ENCODE results near the gene ERBB4. TPM values are rescaled to one million over a fixed set of nuclear protein-coding genes. Genes with fewer than 3 reads are reported as not detected.

Gene ERBB4
- total RNA-seq, 5 donors from 2014 or later (not counting 1 experiment from before 2014, with no cell fraction given): 0.03 to 0.06 TPM; not detected in 3

DNA sequence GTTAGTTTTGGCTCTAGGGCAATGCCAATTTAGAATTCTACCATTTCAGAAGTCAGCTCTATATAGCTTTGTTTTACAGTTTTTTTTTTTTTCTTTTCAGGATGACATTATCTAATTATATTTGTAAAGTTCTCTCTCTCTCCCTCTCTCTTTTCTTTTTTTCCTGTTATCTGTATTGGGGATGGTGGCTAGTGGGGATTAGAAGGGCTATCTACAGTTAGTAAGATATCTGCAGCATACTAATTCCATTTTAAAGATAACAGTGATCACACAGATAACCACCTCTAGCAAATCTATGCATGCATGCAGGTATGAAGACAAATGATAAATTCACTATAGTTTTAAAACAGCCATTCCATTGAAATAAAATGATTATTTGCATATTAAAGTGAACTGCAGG is 438.9 kb downstream of the ERBB4 start:
- no peak overlapping the region for H3K4me3 ChIP-seq (ENCODE audit: control insufficient read depth in 1 of 2, extremely low read depth in 1 of 2, low read length in 1 of 2)
- Mint-ChIP-seq H3K27ac (no peak overlapping the region), H3K27me3 (no peaks in the 10 kb centered on the region), H3K4me1 (no peaks in the 10 kb centered on the region), H3K9me3 (peaks cover 0 to 7% (median 6%) of the 10 kb centered on the region in 3 donors), H3K36me3 (no peaks in the 10 kb centered on the region), H3K4me3 (no peak overlapping the region)
- H3K9me3 ChIP-seq: no peaks in the 10 kb centered on the region
- DNase-seq (no peak), ATAC-seq (replicated peaks in 1 of 4) (no peak)
- CTCF ChIA-PET: no interaction called here
- H3K36me3 ChIP-seq (ENCODE audit: control insufficient read depth in 2 of 2, extremely low read depth in 1 of 2, insufficient read depth in 1 of 2, low read length in 1 of 2): no peaks in the 10 kb centered on the region
- no peaks in the 10 kb centered on the region for H3K4me1 ChIP-seq (ENCODE audit: control insufficient read depth in 1 of 2, extremely low read depth in 1 of 2, insufficient read depth in 2 of 2, low read length in 2 of 2)
- POLR2A ChIA-PET: no interaction called here
- H3K27me3 ChIP-seq (replicated peaks in 1 of 2; ENCODE audit: control insufficient read depth in 2 of 2, extremely low read depth in 1 of 2, insufficient read depth in 2 of 2, low read length in 1 of 2): no peaks in the 10 kb centered on the region
- no peak overlapping the region for H3K27ac ChIP-seq (ENCODE audit: low read length)

DNA sequence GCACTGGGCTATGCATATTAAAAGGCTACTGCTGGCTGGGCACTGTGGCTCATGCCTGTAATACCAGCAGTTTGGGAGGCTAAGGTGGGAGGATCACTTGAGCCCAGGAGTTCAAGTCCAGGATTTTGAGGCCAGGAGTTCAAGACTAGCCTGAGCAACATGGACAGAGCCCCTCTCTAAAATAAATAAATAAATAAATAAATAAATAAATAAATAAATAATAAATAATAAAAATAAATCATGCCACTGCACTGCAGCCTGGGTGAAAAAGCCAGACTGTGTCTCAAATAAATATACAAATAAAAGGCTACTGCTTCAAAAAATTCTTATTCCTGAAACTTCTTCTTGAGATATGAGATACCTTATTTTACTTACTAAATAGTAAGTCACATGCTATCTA is 439.6 kb downstream of the ERBB4 start:
- Mint-ChIP-seq H3K27ac (no peak overlapping the region), H3K4me1 (no peaks in the 10 kb centered on the region), H3K4me3 (no peak overlapping the region), H3K9me3 (peaks cover 0 to 7% (median 6%) of the 10 kb centered on the region in 3 donors), H3K36me3 (no peaks in the 10 kb centered on the region), H3K27me3 (no peaks in the 10 kb centered on the region)
- no peak overlapping the region for H3K27ac ChIP-seq (ENCODE audit: low read length)
- H3K27me3 ChIP-seq (replicated peaks in 1 of 2; ENCODE audit: control insufficient read depth in 2 of 2, extremely low read depth in 1 of 2, insufficient read depth in 2 of 2, low read length in 1 of 2): no peaks in the 10 kb centered on the region
- CTCF ChIA-PET: no interaction called here
- H3K4me3 ChIP-seq (ENCODE audit: control insufficient read depth in 1 of 2, extremely low read depth in 1 of 2, low read length in 1 of 2): no peak overlapping the region
- no peak for DNase-seq
- no peaks in the 10 kb centered on the region for H3K4me1 ChIP-seq (ENCODE audit: control insufficient read depth in 1 of 2, extremely low read depth in 1 of 2, insufficient read depth in 2 of 2, low read length in 2 of 2)
- no peaks in the 10 kb centered on the region for H3K36me3 ChIP-seq (ENCODE audit: control insufficient read depth in 2 of 2, extremely low read depth in 1 of 2, insufficient read depth in 1 of 2, low read length in 1 of 2)
- no peak for ATAC-seq (replicated peaks in 1 of 4)
- H3K9me3 ChIP-seq: no peaks in the 10 kb centered on the region
- POLR2A ChIA-PET: no interaction called here

DNA sequence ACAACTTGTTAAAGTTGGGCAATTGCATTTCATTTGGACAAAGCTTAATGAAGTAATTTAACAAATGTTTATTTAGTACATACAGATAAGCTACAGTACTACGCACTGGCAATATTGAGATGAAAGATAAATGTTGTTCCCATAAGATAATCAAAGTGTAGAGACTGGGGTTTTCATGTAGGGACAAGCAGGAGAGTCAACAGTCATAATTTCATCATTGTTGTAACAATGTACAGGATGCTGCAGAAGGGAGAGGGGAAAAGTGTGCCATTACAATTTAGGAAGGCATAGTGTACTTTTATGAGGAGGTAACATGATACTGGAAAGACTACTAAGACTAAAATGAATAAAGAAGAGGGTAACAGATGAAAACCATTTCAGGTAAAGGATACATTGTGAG is 441.6 kb downstream of the ERBB4 start:
- Mint-ChIP-seq H3K27me3 (no peaks in the 10 kb centered on the region), H3K4me1 (no peaks in the 10 kb centered on the region), H3K4me3 (no peak overlapping the region), H3K9me3 (peaks cover 0 to 7% (median 6%) of the 10 kb centered on the region in 3 donors), H3K36me3 (no peaks in the 10 kb centered on the region), H3K27ac (no peak overlapping the region)
- no peaks in the 10 kb centered on the region for H3K36me3 ChIP-seq (ENCODE audit: control insufficient read depth in 2 of 2, extremely low read depth in 1 of 2, insufficient read depth in 1 of 2, low read length in 1 of 2)
- CTCF ChIA-PET: no interaction called here
- no peaks in the 10 kb centered on the region for H3K9me3 ChIP-seq
- DNase-seq (no peak), ATAC-seq (replicated peaks in 1 of 4) (no peak)
- H3K4me3 ChIP-seq (ENCODE audit: control insufficient read depth in 1 of 2, extremely low read depth in 1 of 2, low read length in 1 of 2): no peak overlapping the region
- H3K27me3 ChIP-seq (replicated peaks in 1 of 2; ENCODE audit: control insufficient read depth in 2 of 2, extremely low read depth in 1 of 2, insufficient read depth in 2 of 2, low read length in 1 of 2): no peaks in the 10 kb centered on the region
- no CpG with 5 or more reads among the region's 1 CpG for WGBS (ENCODE audit: insufficient coverage)
- no peak overlapping the region for H3K27ac ChIP-seq (ENCODE audit: low read length)
- H3K4me1 ChIP-seq (ENCODE audit: control insufficient read depth in 1 of 2, extremely low read depth in 1 of 2, insufficient read depth in 2 of 2, low read length in 2 of 2): no peaks in the 10 kb centered on the region
- POLR2A ChIA-PET: no interaction called here

DNA sequence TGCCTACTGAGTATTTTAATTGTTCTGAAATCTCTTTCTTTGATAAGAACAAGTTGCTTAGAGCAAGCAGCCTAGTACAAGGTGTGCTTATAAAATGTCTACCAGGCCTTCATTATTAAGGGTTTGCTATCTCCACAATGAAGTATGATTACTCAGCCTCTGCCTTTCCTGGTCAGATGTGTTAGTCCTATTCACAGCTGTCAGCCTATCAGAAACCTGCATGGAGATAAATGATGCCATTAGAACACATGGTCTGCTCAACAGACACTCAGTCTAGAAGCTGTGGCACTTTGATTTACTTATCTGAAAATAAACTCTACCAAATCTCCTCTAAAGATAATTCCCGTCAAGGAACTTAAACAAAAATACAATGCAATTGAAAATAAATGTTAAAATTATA is 448.7 kb downstream of the ERBB4 start:
- Mint-ChIP-seq H3K36me3 (no peaks in the 10 kb centered on the region), H3K27me3 (no peaks in the 10 kb centered on the region), H3K4me3 (no peak overlapping the region), H3K9me3 (peaks cover 3 to 9% (median 4%) of the 10 kb centered on the region in 3 donors), H3K4me1 (no peaks in the 10 kb centered on the region), H3K27ac (no peak overlapping the region)
- no peaks in the 10 kb centered on the region for H3K9me3 ChIP-seq
- no peaks in the 10 kb centered on the region for H3K36me3 ChIP-seq (ENCODE audit: control insufficient read depth in 2 of 2, extremely low read depth in 1 of 2, insufficient read depth in 1 of 2, low read length in 1 of 2)
- no CpG with 5 or more reads among the region's 1 CpG for WGBS (ENCODE audit: insufficient coverage)
- H3K4me3 ChIP-seq (ENCODE audit: control insufficient read depth in 1 of 2, extremely low read depth in 1 of 2, low read length in 1 of 2): no peak overlapping the region
- DNase-seq (no peak), ATAC-seq (replicated peaks in 1 of 4) (no peak)
- H3K27me3 ChIP-seq (replicated peaks in 1 of 2; ENCODE audit: control insufficient read depth in 2 of 2, extremely low read depth in 1 of 2, insufficient read depth in 2 of 2, low read length in 1 of 2): no peaks in the 10 kb centered on the region
- no peak overlapping the region for H3K27ac ChIP-seq (ENCODE audit: low read length)
- CTCF ChIA-PET: no interaction called here
- no peaks in the 10 kb centered on the region for H3K4me1 ChIP-seq (ENCODE audit: control insufficient read depth in 1 of 2, extremely low read depth in 1 of 2, insufficient read depth in 2 of 2, low read length in 2 of 2)
- POLR2A ChIA-PET: no interaction called here

DNA sequence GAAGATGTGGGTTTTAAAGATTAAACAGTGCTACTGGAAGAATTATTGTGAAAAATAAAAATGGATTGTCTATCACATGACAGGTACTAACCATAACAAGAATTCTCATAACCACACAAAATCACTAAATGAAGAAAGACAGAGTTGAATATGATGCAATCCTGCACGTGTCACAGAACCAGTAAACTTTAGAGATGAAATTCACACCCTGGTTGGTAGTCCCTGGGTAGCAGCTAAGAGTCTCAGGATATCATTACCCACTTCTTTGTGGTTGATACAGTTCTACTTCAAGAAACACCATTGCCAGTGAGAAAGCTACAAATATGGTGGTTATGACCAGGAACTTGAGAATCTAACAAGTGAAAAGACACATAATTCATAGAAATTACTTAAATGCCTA is 450.2 kb downstream of the ERBB4 start:
- POLR2A ChIA-PET: no interaction called here

DNA sequence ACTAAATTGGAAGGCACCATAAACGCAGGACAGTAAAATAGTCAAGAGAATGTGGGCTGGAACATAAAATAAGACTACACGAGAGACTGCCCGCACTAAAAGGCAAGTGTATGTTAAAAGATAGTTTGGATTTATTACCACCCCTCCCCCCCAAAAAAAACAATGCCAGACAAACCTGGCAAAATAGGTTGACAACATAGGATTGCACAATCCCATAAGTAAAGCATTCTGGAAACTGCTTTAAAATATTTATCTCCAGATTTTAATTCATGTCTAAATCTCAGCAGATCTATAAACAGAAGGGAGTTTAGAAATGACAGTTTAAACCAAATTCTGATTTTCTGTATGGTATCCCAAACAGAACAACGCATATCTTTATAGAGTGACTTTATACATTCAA is 455.1 kb downstream of the ERBB4 start:
- H3K36me3 Mint-ChIP-seq: no peaks in the 10 kb centered on the region
- no peaks in the 10 kb centered on the region for H3K4me1 Mint-ChIP-seq
- no peak overlapping the region for H3K4me3 Mint-ChIP-seq
- H3K9me3 Mint-ChIP-seq: peaks cover 3 to 16% (median 9%) of the 10 kb centered on the region in 3 donors
- Histone ChIP-seq H3K27me3 (replicated peaks in 1 of 2; ENCODE audit: control insufficient read depth in 2 of 2, extremely low read depth in 1 of 2, insufficient read depth in 2 of 2, low read length in 1 of 2) (no peaks in the 10 kb centered on the region), H3K4me3 (ENCODE audit: control insufficient read depth in 1 of 2, extremely low read depth in 1 of 2, low read length in 1 of 2) (no peak overlapping the region), H3K9me3 (no peaks in the 10 kb centered on the region), H3K4me1 (ENCODE audit: control insufficient read depth in 1 of 2, extremely low read depth in 1 of 2, insufficient read depth in 2 of 2, low read length in 2 of 2) (no peaks in the 10 kb centered on the region), H3K27ac (ENCODE audit: low read length) (no peak overlapping the region), H3K36me3 (ENCODE audit: control insufficient read depth in 2 of 2, extremely low read depth in 1 of 2, insufficient read depth in 1 of 2, low read length in 1 of 2) (no peaks in the 10 kb centered on the region)
- CTCF ChIA-PET: no interaction called here
- no CpG with 5 or more reads among the region's 4 CpGs for WGBS (ENCODE audit: insufficient coverage)
- no peak for DNase-seq
- H3K27ac Mint-ChIP-seq: no peak overlapping the region
- H3K27me3 Mint-ChIP-seq: no peaks in the 10 kb centered on the region
- no peak for ATAC-seq (replicated peaks in 1 of 4)
- POLR2A ChIA-PET: no interaction called here

More for the DNA sequence above, 450.2 kb downstream of the ERBB4 start:
- CTCF ChIA-PET: no interaction called here
- Histone ChIP-seq H3K27ac (ENCODE audit: low read length) (no peak overlapping the region), H3K27me3 (replicated peaks in 1 of 2; ENCODE audit: control insufficient read depth in 2 of 2, extremely low read depth in 1 of 2, insufficient read depth in 2 of 2, low read length in 1 of 2) (no peaks in the 10 kb centered on the region), H3K9me3 (no peaks in the 10 kb centered on the region), H3K4me3 (ENCODE audit: control insufficient read depth in 1 of 2, extremely low read depth in 1 of 2, low read length in 1 of 2) (no peak overlapping the region), H3K36me3 (ENCODE audit: control insufficient read depth in 2 of 2, extremely low read depth in 1 of 2, insufficient read depth in 1 of 2, low read length in 1 of 2) (no peaks in the 10 kb centered on the region), H3K4me1 (ENCODE audit: control insufficient read depth in 1 of 2, extremely low read depth in 1 of 2, insufficient read depth in 2 of 2, low read length in 2 of 2) (no peaks in the 10 kb centered on the region)
- H3K4me1 Mint-ChIP-seq: no peaks in the 10 kb centered on the region
- H3K36me3 Mint-ChIP-seq: no peaks in the 10 kb centered on the region
- DNase-seq: no peak
- H3K27me3 Mint-ChIP-seq: no peaks in the 10 kb centered on the region
- H3K4me3 Mint-ChIP-seq: no peak overlapping the region
- no CpG with 5 or more reads among the region's 1 CpG for WGBS (ENCODE audit: insufficient coverage)
- peaks cover 3 to 9% (median 4%) of the 10 kb centered on the region in 3 donors for H3K9me3 Mint-ChIP-seq
- no peak overlapping the region for H3K27ac Mint-ChIP-seq
- no peak for ATAC-seq (replicated peaks in 1 of 4)

DNA sequence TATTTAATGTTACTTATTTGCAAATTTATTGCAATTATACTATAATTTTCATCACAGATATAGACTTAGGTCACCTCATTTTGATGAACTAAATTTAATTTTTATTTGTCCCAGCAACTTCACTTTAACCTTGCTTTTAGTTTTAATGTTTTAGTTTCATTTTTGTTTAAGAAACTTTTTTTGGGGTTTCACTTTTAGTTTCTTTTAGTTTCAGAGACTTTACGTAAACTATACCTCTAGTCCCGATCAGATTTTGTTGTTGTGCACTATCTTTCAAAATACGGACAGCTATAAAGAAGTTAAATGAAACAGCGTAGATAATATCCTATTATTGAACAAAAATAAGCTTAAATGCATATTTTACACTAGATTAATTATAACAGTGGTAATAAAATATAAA is 460.5 kb downstream of the ERBB4 start:
- no CpG with 5 or more reads among the region's 4 CpGs for WGBS (ENCODE audit: insufficient coverage)
- DNase-seq (no peak), ATAC-seq (replicated peaks in 1 of 4) (no peak)
- H3K9me3 ChIP-seq: no peaks in the 10 kb centered on the region
- Mint-ChIP-seq H3K4me1 (no peaks in the 10 kb centered on the region), H3K36me3 (no peaks in the 10 kb centered on the region), H3K27me3 (no peaks in the 10 kb centered on the region), H3K27ac (no peak overlapping the region), H3K9me3 (peaks cover 0 to 11% (median 7%) of the 10 kb centered on the region in 3 donors), H3K4me3 (no peak overlapping the region)
- H3K36me3 ChIP-seq (ENCODE audit: control insufficient read depth in 2 of 2, extremely low read depth in 1 of 2, insufficient read depth in 1 of 2, low read length in 1 of 2): no peaks in the 10 kb centered on the region
- H3K27ac ChIP-seq (ENCODE audit: low read length): no peak overlapping the region
- ChIA-PET POLR2A (no interaction called here), CTCF (no interaction called here)
- H3K27me3 ChIP-seq (replicated peaks in 1 of 2; ENCODE audit: control insufficient read depth in 2 of 2, extremely low read depth in 1 of 2, insufficient read depth in 2 of 2, low read length in 1 of 2): no peaks in the 10 kb centered on the region
- H3K4me3 ChIP-seq (ENCODE audit: control insufficient read depth in 1 of 2, extremely low read depth in 1 of 2, low read length in 1 of 2): no peak overlapping the region
- no peaks in the 10 kb centered on the region for H3K4me1 ChIP-seq (ENCODE audit: control insufficient read depth in 1 of 2, extremely low read depth in 1 of 2, insufficient read depth in 2 of 2, low read length in 2 of 2)

All from T-cell (primary cell).